ENCODE results near the gene CDH22. TPM values are rescaled to one million over a fixed set of nuclear protein-coding genes. Genes with fewer than 3 reads are reported as not detected.

Gene CDH22
- total and polyA plus RNA-seq, 2 donors from 2014 or later, result 0.19 to 1.6 TPM

DNA sequence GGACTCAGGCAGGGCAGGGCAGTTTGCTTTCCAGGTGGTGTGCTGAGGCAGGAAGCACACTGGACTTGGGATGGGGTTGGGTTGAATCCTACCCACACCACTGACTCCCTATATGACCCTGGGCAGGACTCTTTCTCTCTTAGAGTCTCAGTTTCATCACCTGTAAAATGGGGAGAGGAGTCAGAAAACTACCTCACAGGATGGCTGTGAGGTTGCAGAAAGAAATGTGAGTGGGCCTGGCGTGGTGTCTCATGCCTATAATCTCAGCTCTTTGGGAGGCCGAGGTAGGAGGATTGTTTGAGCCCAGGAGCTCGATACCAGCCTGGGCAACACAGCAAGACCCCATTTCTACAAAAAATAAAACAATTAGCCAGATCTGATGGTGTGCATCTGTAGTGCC lies 122.9 kb downstream of the CDH22 start:
- TF ChIP-seq, protein P1, sequence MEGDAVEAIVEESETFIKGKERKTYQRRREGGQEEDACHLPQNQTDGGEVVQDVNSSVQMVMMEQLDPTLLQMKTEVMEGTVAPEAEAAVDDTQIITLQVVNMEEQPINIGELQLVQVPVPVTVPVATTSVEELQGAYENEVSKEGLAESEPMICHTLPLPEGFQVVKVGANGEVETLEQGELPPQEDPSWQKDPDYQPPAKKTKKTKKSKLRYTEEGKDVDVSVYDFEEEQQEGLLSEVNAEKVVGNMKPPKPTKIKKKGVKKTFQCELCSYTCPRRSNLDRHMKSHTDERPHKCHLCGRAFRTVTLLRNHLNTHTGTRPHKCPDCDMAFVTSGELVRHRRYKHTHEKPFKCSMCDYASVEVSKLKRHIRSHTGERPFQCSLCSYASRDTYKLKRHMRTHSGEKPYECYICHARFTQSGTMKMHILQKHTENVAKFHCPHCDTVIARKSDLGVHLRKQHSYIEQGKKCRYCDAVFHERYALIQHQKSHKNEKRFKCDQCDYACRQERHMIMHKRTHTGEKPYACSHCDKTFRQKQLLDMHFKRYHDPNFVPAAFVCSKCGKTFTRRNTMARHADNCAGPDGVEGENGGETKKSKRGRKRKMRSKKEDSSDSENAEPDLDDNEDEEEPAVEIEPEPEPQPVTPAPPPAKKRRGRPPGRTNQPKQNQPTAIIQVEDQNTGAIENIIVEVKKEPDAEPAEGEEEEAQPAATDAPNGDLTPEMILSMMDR (IDR thresholded peaks at IDR 0.05; ENCODE audit: borderline replicate concordance, extremely low read depth, insufficient read depth), result no peak
- Histone ChIP-seq H3K9me3 (ENCODE audit: control insufficient read depth in 2 of 3, insufficient read depth in 1 of 3, low read length in 3 of 3) (no peaks in the 10 kb centered on the region), H3K4me3 (ENCODE audit: low read length in 3 of 3) (no peak overlapping the region), H3K27me3 (ENCODE audit: control insufficient read depth, insufficient read depth, low read length) (no peaks in the 10 kb centered on the region), H3K9ac (ENCODE audit: low read length in 3 of 3) (no peak overlapping the region), H3K27ac (ENCODE audit: low read depth in 2 of 2, low read length in 2 of 2) (no peak overlapping the region), H3K36me3 (ENCODE audit: control insufficient read depth in 2 of 3, insufficient read depth in 3 of 3, low read length in 3 of 3) (no peaks in the 10 kb centered on the region), H3K4me1 (ENCODE audit: control insufficient read depth in 2 of 3, insufficient read depth in 2 of 3, low read depth in 1 of 3, low read length in 3 of 3) (no peaks in the 10 kb centered on the region)
- intact Hi-C loops (cut with DNase I), result no loop called here
- FAIRE-seq, result no peak
- DNase-seq, result no peak

DNA sequence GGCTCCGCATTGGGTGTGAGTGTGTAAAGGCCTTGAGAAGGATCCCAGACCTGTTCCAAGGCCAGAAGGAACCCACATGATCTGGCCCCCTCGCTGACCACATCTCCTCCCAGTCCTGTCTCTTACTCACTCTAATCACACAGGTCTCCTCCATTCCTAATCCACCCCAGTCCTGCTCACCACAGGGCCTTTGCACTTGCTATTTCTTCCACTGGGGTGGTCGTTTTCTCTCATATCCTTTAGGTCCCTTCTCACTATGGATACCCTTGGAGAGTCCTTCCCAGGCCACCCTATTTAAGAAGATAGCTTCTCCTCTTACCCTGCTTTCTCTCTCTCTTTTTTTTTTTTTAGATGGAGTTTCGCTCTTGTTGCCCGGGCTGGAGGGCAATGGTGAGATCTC lies 124.5 kb downstream of the CDH22 start:
- Histone ChIP-seq H3K27me3 (ENCODE audit: control insufficient read depth, insufficient read depth, low read length) (no peaks in the 10 kb centered on the region), H3K36me3 (ENCODE audit: control insufficient read depth in 2 of 3, insufficient read depth in 3 of 3, low read length in 3 of 3) (no peaks in the 10 kb centered on the region), H3K9me3 (ENCODE audit: control insufficient read depth in 2 of 3, insufficient read depth in 1 of 3, low read length in 3 of 3) (no peaks in the 10 kb centered on the region), H3K4me1 (ENCODE audit: control insufficient read depth in 2 of 3, insufficient read depth in 2 of 3, low read depth in 1 of 3, low read length in 3 of 3) (peaks cover 0 to 5% (median 0%) of the 10 kb centered on the region in 3 donors), H3K9ac (ENCODE audit: low read length in 3 of 3) (no peak overlapping the region), H3K4me3 (ENCODE audit: low read length in 3 of 3) (no peak overlapping the region), H3K27ac (ENCODE audit: low read depth in 2 of 2, low read length in 2 of 2) (no peak overlapping the region)
- no peak for DNase-seq
- intact Hi-C loops (cut with DNase I), result no loop called here
- TF ChIP-seq, protein P1 (IDR thresholded peaks at IDR 0.05; ENCODE audit: borderline replicate concordance, extremely low read depth, insufficient read depth), result no peak
- no peak for FAIRE-seq

DNA sequence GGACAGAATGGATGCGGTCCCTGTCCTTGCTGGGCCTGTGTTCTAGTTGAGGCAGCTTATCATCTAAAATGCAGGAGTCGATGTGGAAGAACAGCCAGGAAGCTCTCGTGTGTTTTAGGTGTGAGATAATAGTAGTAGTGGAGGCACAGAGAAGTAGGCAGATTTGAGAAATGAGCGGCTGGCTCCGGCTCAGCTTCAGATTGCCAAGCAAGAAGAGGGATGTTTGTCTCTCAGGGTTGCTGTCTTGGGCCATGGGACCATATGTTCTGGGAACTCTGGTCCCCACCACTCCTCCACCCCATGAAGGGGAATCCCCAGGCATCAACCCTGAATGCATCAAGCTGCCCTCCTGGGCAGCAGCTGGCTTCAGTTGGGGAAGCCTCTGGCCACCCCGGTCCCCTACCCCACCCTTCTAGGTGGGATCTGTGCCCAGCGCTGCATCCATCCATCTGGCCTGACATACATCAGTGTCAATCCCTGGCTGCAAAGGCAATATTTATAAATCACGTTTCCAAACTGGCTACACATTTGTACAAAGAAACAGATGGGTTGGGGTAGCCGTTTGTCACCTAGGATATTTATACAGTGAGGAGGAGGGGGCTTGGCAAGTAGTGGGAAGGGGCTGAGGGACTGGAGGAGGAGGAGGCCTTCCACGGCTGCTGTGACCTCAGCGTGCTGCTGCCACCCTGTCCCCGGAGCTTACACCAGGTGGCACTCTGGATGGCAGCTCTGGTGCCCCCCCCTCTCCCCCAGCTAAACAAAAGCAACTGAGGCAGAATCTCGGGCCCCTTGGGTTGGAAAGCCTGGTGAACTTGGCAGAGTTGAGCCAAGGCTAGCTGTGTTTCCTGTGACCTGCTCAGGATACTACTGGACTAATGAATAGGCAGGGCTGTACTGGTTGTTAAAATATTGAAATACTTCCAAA lies 125.8 kb downstream of the CDH22 start:
- Histone ChIP-seq H3K27ac (ENCODE audit: low read depth in 2 of 2, low read length in 2 of 2) (no peak overlapping the region), H3K9ac (ENCODE audit: low read length in 3 of 3) (no peak overlapping the region), H3K4me1 (ENCODE audit: control insufficient read depth in 2 of 3, insufficient read depth in 2 of 3, low read depth in 1 of 3, low read length in 3 of 3) (peaks cover 0 to 5% (median 0%) of the 10 kb centered on the region in 3 donors), H3K27me3 (ENCODE audit: control insufficient read depth, insufficient read depth, low read length) (no peaks in the 10 kb centered on the region), H3K4me3 (ENCODE audit: low read length in 3 of 3) (no peak overlapping the region), H3K36me3 (ENCODE audit: control insufficient read depth in 2 of 3, insufficient read depth in 3 of 3, low read length in 3 of 3) (no peaks in the 10 kb centered on the region), H3K9me3 (ENCODE audit: control insufficient read depth in 2 of 3, insufficient read depth in 1 of 3, low read length in 3 of 3) (no peaks in the 10 kb centered on the region)
- DNase-seq, result no peak
- no peak for FAIRE-seq
- intact Hi-C loops (cut with DNase I), result no loop called here
- TF ChIP-seq, protein P1 (IDR thresholded peaks at IDR 0.05; ENCODE audit: borderline replicate concordance, extremely low read depth, insufficient read depth), result no peak
